A549 (cell line): ENCODE measurements around the gene CHRND. TPM values are rescaled to one million over a fixed set of nuclear protein-coding genes. Genes with fewer than 3 reads are reported as not detected.

Experiments
- ATAC-seq, 2 experiments: fragments of 200-7000 bp in 1 of 2; fragments of >200 bp in 1 of 2; cut with Nextera tagmentation in 1 of 2; cut with Tn5 transposase in 1 of 2; 3 replicates each; pipeline versions ENCODE4 v1.8.0 to v1.9.1; 2018 to 2020; ENCODE audit warnings: mild to moderate bottlenecking in 1 of 2, moderate library complexity in 1 of 2
- CTCF ChIA-PET: fragments of 300-600 bp; sonication (Branson Sonifier 250); formaldehyde crosslinking; extraction: SDS; loops from one replicate; lab custom pipeline; 2021; ENCODE audit warnings: antibody characterized with exemption, inconsistent platforms; lab: Yijun Ruan, JAX
- POLR2A ChIA-PET: fragments of 350-600 bp; formaldehyde crosslinking; extraction: SDS; loops from one replicate; lab custom pipeline; 2021; ENCODE audit warnings: antibody characterized with exemption, inconsistent platforms; lab: Yijun Ruan, JAX
- DNase-seq, 2 experiments: peaks; one replicate each; pipeline versions ENCODE4 v3.0.0 to v3.0.0-alpha.2; 2011 to 2016; ENCODE audit warnings: low read depth in 1 of 2, low spot score in 1 of 2
- FAIRE-seq: peaks from 2 replicates; lab custom pipeline; 2011; peaks lifted over from hg19 to GRCh38; lab: Jason Lieb, UNC
- H3K27ac ChIP-seq, 2 experiments: fragments of >200 bp; sonication (Bioruptor Twin); formaldehyde crosslinking; 3 replicates each; pipeline ENCODE4 v1.5.1; 2016 to 2017
- H3K4me1 ChIP-seq: fragments of >200 bp; sonication (Bioruptor Twin); formaldehyde crosslinking; 3 replicates; pipeline ENCODE4 v1.6.1; 2016
- H3K4me2 ChIP-seq: fragments of >200 bp; sonication (Bioruptor Twin); formaldehyde crosslinking; 3 replicates; pipeline ENCODE4 v1.6.1; 2016
- H3K4me3 ChIP-seq: fragments of >200 bp; sonication (Bioruptor Twin); formaldehyde crosslinking; 3 replicates; pipeline ENCODE4 v1.5.1; 2016
- H3K9me3 ChIP-seq: fragments of >200 bp; sonication (Bioruptor Twin); formaldehyde crosslinking; 3 replicates; pipeline ENCODE4 v1.6.1; 2016
- BCL3 ChIP-seq: fragments of >200 bp; sonication (Bioruptor Twin); formaldehyde crosslinking; IDR thresholded peaks from 3 replicates; pipeline ENCODE4 v1.6.1; 2016
- BHLHE40 ChIP-seq: IDR thresholded peaks from 2 replicates; pipeline ENCODE4 v1.6.1; 2012; ENCODE audit warnings: low read depth, low read length, inconsistent platforms
- CBX2 ChIP-seq: fragments of 200-600 bp; sonication (generic); IDR thresholded peaks from 2 replicates; pipeline ENCODE4 v1.6.1; 2016; ENCODE audit warnings: low read depth, mild to moderate bottlenecking, borderline replicate concordance
- CHD4 ChIP-seq: fragments of 200-600 bp; sonication (generic); IDR thresholded peaks from 2 replicates; pipeline ENCODE4 v1.6.1; 2016; ENCODE audit warnings: antibody characterized with exemption, mild to moderate bottlenecking, borderline replicate concordance
- EHMT2 ChIP-seq: fragments of 200-600 bp; sonication (generic); IDR thresholded peaks from 2 replicates; pipeline ENCODE4 v1.6.1; 2016; ENCODE audit warnings: antibody characterized with exemption, low read depth, mild to moderate bottlenecking, moderate library complexity
- ELK1 ChIP-seq: fragments of 150-350 bp; IDR thresholded peaks from 2 replicates; pipeline ENCODE4 v1.6.1; 2014; ENCODE audit warnings: low read depth, mild to moderate bottlenecking, low read length
- ESRRA ChIP-seq: fragments of 150-350 bp; IDR thresholded peaks from 2 replicates; pipeline ENCODE4 v1.6.1; 2014; ENCODE audit warnings: mild to moderate bottlenecking, low read length, borderline replicate concordance
- FOXS1 ChIP-seq: fragments of 250-450 bp; sonication (Bioruptor Pico); IDR thresholded peaks from 2 replicates; pipeline ENCODE4 v1.5.0; 2020; ENCODE audit warnings: mild to moderate bottlenecking, moderate library complexity
- HES2 ChIP-seq: fragments of >200 bp; sonication (Bioruptor Twin); formaldehyde crosslinking; IDR thresholded peaks from 2 replicates; pipeline ENCODE4 v1.6.1; 2016
- HEYL ChIP-seq: fragments of 250-450 bp; sonication (Bioruptor Pico); IDR thresholded peaks from 2 replicates; pipeline ENCODE4 v1.8.0; 2021; ENCODE audit warnings: mild to moderate bottlenecking, moderate library complexity
- HMGXB4 ChIP-seq: fragments of 250-450 bp; sonication (Bioruptor Pico); IDR thresholded peaks from 2 replicates; pipeline ENCODE4 v1.5.0; 2021; ENCODE audit warnings: mild to moderate bottlenecking, moderate library complexity, borderline replicate concordance
- MAFK ChIP-seq: fragments of 450-650 bp; IDR thresholded peaks from 2 replicates; pipeline ENCODE4 v1.6.1; 2014; ENCODE audit not compliant: partially characterized antibody
- MAX ChIP-seq: IDR thresholded peaks from 2 replicates; pipeline ENCODE4 v1.6.1; 2012
- MAZ ChIP-seq: fragments of 150-350 bp; IDR thresholded peaks from 2 replicates; pipeline ENCODE4 v1.6.1; 2014; ENCODE audit warnings: antibody characterized with exemption, low read depth, low read length, borderline replicate concordance
- NFE2L2 ChIP-seq: fragments of 150-350 bp; conservative IDR thresholded peaks from 2 replicates; pipeline ENCODE4 v1.6.1; 2014; ENCODE audit warnings: low read length
- PHF8 ChIP-seq: fragments of 200-600 bp; sonication (generic); IDR thresholded peaks from 2 replicates; pipeline ENCODE4 v1.6.1; 2016; ENCODE audit warnings: low read depth, mild to moderate bottlenecking, antibody characterized with exemption, moderate library complexity, borderline replicate concordance
- RAD21 ChIP-seq, 2 experiments: fragments of >200 bp in 1 of 2; sonication (Bioruptor Twin) in 1 of 2; formaldehyde crosslinking in 1 of 2; IDR thresholded peaks in 1 of 2; conservative IDR thresholded peaks in 1 of 2; 2 replicates in 1 of 2; 3 replicates in 1 of 2; pipeline ENCODE4 v1.6.1; 2012 to 2018; ENCODE audit warnings: inconsistent platforms in 1 of 2
- RCOR1 ChIP-seq: fragments of 150-350 bp; IDR thresholded peaks from 2 replicates; pipeline ENCODE4 v1.6.1; 2014; ENCODE audit warnings: antibody characterized with exemption, low read length, low read depth
- SREBF2 ChIP-seq: fragments of 450-650 bp; IDR thresholded peaks from 2 replicates; pipeline ENCODE4 v1.6.1; 2014; ENCODE audit warnings: mild to moderate bottlenecking, moderate library complexity
- TFCP2L1 ChIP-seq: fragments of 250-450 bp; sonication (Bioruptor Pico); IDR thresholded peaks from 2 replicates; pipeline ENCODE4 v1.5.0; 2021; ENCODE audit warnings: mild to moderate bottlenecking
- TP53 ChIP-seq: fragments of 250-450 bp; sonication (Bioruptor Pico); IDR thresholded peaks from 2 replicates; pipeline ENCODE4 v1.5.0; 2021; ENCODE audit warnings: mild to moderate bottlenecking, moderate library complexity
- USF2 ChIP-seq: fragments of 450-650 bp; IDR thresholded peaks from 2 replicates; pipeline ENCODE4 v1.6.1; 2014; ENCODE audit warnings: antibody characterized with exemption
- WGBS: methylation state at CpG from one replicate; pipeline ENCODE4 v1.1.6; 2017; ENCODE audit errors: missing lambda C conversion rate; 5-methylcytosine and 5-hydroxymethylcytosine counted together
- polyA plus RNA-seq, 4 experiments: library from polyadenylated mRNA; depleted of rRNA in 3 of 4; stranded (reverse); fragments of >200 nt; fragmentation: RNase III in 1 of 4; extraction: RNeasy Plus Mini Kit Qiagen cat#74134 plus additional on column Dnase treatment in 1 of 4; gene quantifications; 2 replicates in 3 of 4; 3 replicates in 1 of 4; pipeline ENCODE4 v1.2.3, GENCODE V29; 2011 to 2017

The CHRND gene
- polyA plus RNA-seq, 2 of the 4 experiments (the other 2 are of a cell fraction) = not detected

GRCh38 chr2:232538671-232539070 is 12.7 kb downstream of the CHRND start:
- FAIRE-seq (no peak), ATAC-seq (no peak), DNase-seq (no peak)
- no peak overlapping the region for H3K4me2 ChIP-seq
- H3K4me3 ChIP-seq = no peak overlapping the region
- no peaks in the 10 kb centered on the region for H3K9me3 ChIP-seq
- H3K27ac ChIP-seq = no peak overlapping the region
- ChIA-PET POLR2A (no interaction called here), CTCF (interaction anchor here (0.6 to 1.7 kb wide), 4 partner anchors 9 to 283 kb away, joined by 3 to 4 read pairs (median 3); no protein-coding TSS in a partner anchor)
- WGBS = 38% methylated on average over 1 of the region's 4 CpGs
- TF ChIP-seq TFCP2L1 (CRISPR knock-in tag) = no peak
- TF ChIP-seq RCOR1 = no peak
- no peak for TF ChIP-seq CBX2
- no peaks in the 10 kb centered on the region for H3K4me1 ChIP-seq

GRCh38 chr2:232539298-232540231 is 13.6 kb downstream of the CHRND start, which contains the start of gene CHRNG:
Gene CHRNG (plus strand): TSS chr2:232539692. CDS start chr2:232539748, 56 bp downstream.
- CTCF ChIA-PET = interaction anchor here (1.7 kb wide), 1 partner anchor 17 kb away, joined by 4 read pairs; no protein-coding TSS in a partner anchor
- no peak within 1 kb of the TSS for H3K4me3 ChIP-seq
- no peak within 1 kb of the TSS for H3K4me2 ChIP-seq
- no peak within 1 kb of the TSS for H3K27ac ChIP-seq
- FAIRE-seq = no peak
- TF ChIP-seq MAZ (no peak), TFCP2L1 (CRISPR knock-in tag) (no peak), RAD21 (conservative IDR thresholded peaks at IDR 0.05 in 1 of 2, IDR thresholded peaks at IDR 0.05 in 1 of 2) (no peak), CHD4 (no peak), HES2 (no peak), USF2 (no peak), HMGXB4 (CRISPR knock-in tag) (no peak), HEYL (CRISPR knock-in tag) (no peak), ESRRA (no peak), MAFK (no peak), PHF8 (no peak), BHLHE40 (no peak), SREBF2 (no peak), EHMT2 (no peak), TP53 (CRISPR knock-in tag) (no peak), ELK1 (no peak), NFE2L2 (no peak), FOXS1 (CRISPR knock-in tag) (no peak), MAX (no peak), BCL3 (no peak)
- whole genome bisulfite sequencing = 85% methylated on average over 16 of the region's 23 CpGs
- no peak for DNase-seq
- POLR2A ChIA-PET = no interaction called here
- no peaks in the 10 kb centered on the region for H3K9me3 ChIP-seq
- no peaks in the 10 kb centered on the region for H3K4me1 ChIP-seq
- 0 out of 6 replicates have a peak, but pooled peaks of 1 of the 2 experiments have one; percentile 3 for ATAC-seq
